Neural progenitor cell (in vitro differentiated cells): ENCODE results near the gene NPTN. TPM values are rescaled to one million over a fixed set of nuclear protein-coding genes. Genes with fewer than 3 reads are reported as not detected.

ENCODE experiments used
- DNase-seq: peaks from one replicate; pipeline ENCODE4 v3.0.0-alpha.2; 2016; ENCODE audit warnings: low spot score
- H2AFZ ChIP-seq: fragments of 200-600 bp; sonication (generic); replicated peaks from 2 replicates; pipeline ENCODE4 v1.6.1; 2016; ENCODE audit warnings: antibody characterized with exemption
- H3F3A ChIP-seq: fragments of 200-600 bp; sonication (generic); 2 replicates; pipeline ENCODE4 v1.6.1; 2016; ENCODE audit warnings: antibody characterized with exemption, low read depth
- H3K27ac ChIP-seq: fragments of 200-600 bp; sonication (generic); 2 replicates; pipeline ENCODE4 v1.5.1; 2016; ENCODE audit warnings: mild to moderate bottlenecking
- H3K27me3 ChIP-seq: fragments of 200-600 bp; sonication (generic); 2 replicates; pipeline ENCODE4 v1.6.1; 2016; ENCODE audit warnings: mild to moderate bottlenecking, moderate library complexity
- H3K36me3 ChIP-seq: fragments of 200-600 bp; sonication (generic); 2 replicates; pipeline ENCODE4 v1.5.1; 2016
- H3K4me1 ChIP-seq: fragments of 200-600 bp; sonication (generic); 2 replicates; pipeline ENCODE4 v1.6.1; 2016; ENCODE audit warnings: mixed run types
- H3K4me2 ChIP-seq: fragments of 200-600 bp; sonication (generic); 2 replicates; pipeline ENCODE4 v1.6.1; 2016
- H3K4me3 ChIP-seq: fragments of 200-600 bp; sonication (generic); 2 replicates; pipeline ENCODE4 v1.5.1; 2016
- H3K79me2 ChIP-seq: fragments of 200-600 bp; sonication (generic); 2 replicates; pipeline ENCODE4 v1.6.1; 2016; ENCODE audit warnings: low read depth
- H3K9ac ChIP-seq: fragments of 200-600 bp; sonication (generic); 2 replicates; pipeline ENCODE4 v1.6.1; 2016
- H3K9me3 ChIP-seq: fragments of 200-600 bp; sonication (generic); 2 replicates; pipeline ENCODE4 v1.5.1; 2016; ENCODE audit warnings: low read depth
- H4K20me1 ChIP-seq: fragments of 200-600 bp; sonication (generic); 2 replicates; pipeline ENCODE4 v1.6.1; 2016; ENCODE audit warnings: low read depth
- H3K27ac Mint-ChIP-seq: 3 replicates; pipeline ENCODE4 v1.8.0; 2021; ENCODE audit warnings: mixed read lengths
- H3K27me3 Mint-ChIP-seq: 2 replicates; pipeline ENCODE4 v1.8.0; 2022; ENCODE audit warnings: low read depth, mild to moderate bottlenecking, inconsistent platforms, moderate library complexity, mixed read lengths; ENCODE audit not compliant: insufficient read depth
- H3K36me3 Mint-ChIP-seq: 3 replicates; pipeline ENCODE4 v1.8.0; 2021; ENCODE audit warnings: mixed read lengths
- H3K4me1 Mint-ChIP-seq: 3 replicates; pipeline ENCODE4 v1.8.0; 2021; ENCODE audit warnings: mixed read lengths
- H3K4me3 Mint-ChIP-seq: 3 replicates; pipeline ENCODE4 v1.8.0; 2021; ENCODE audit warnings: mild to moderate bottlenecking, moderate library complexity, mixed read lengths
- H3K9me3 Mint-ChIP-seq: 3 replicates; pipeline ENCODE4 v1.8.0; 2020; ENCODE audit warnings: mixed read lengths
- CTCF ChIP-seq: fragments of 200-600 bp; sonication (generic); IDR thresholded peaks from 2 replicates; pipeline ENCODE4 v1.5.1; 2017; ENCODE audit warnings: antibody characterized with exemption, mild to moderate bottlenecking
- EZH2 ChIP-seq: fragments of 200-600 bp; sonication (generic); IDR thresholded peaks from 2 replicates; pipeline ENCODE4 v1.6.1; 2017; ENCODE audit warnings: antibody characterized with exemption, mild to moderate bottlenecking, moderate library complexity
- EZH2phosphoT487 ChIP-seq: fragments of 200-600 bp; sonication (generic); IDR thresholded peaks from 2 replicates; pipeline ENCODE4 v1.6.1; 2017; ENCODE audit warnings: antibody characterized with exemption
- total RNA-seq: library from RNA; depleted of rRNA; stranded (reverse); fragments of >200 nt; gene quantifications from 2 replicates; pipeline ENCODE4 v1.2.3, GENCODE V29; 2015; ENCODE audit warnings: low replicate concordance

The NPTN gene
- total RNA-seq, 1 donor from 2014 or later, result 110 TPM

GRCh38 chr15:73600413-73601335 is 32.5 kb downstream of the NPTN start:
- no peak overlapping the region for H2AFZ ChIP-seq
- H3K9ac ChIP-seq, result no peak overlapping the region
- peak overlapping the region; percentile 85 for H3K27ac ChIP-seq
- TF ChIP-seq EZH2phosphoT487 (no peak), EZH2 (no peak), CTCF (no peak)
- peak overlapping the region; percentile 20 for H3K4me3 ChIP-seq
- peak overlapping the region; percentile 72 for H3K4me2 ChIP-seq
- H4K20me1 ChIP-seq, result peaks cover 93% of the 10 kb centered on the region
- H3K36me3 ChIP-seq, result no peaks in the 10 kb centered on the region
- H3K4me3 Mint-ChIP-seq, result no peak overlapping the region
- no peaks in the 10 kb centered on the region for H3K27me3 ChIP-seq
- H3K4me1 ChIP-seq, result peaks cover 81% of the 10 kb centered on the region
- peaks cover 6% of the 10 kb centered on the region for H3K36me3 Mint-ChIP-seq
- peaks cover 100% of the 10 kb centered on the region for H3K79me2 ChIP-seq
- no peaks in the 10 kb centered on the region for H3K9me3 ChIP-seq
- no peaks in the 10 kb centered on the region for H3K27me3 Mint-ChIP-seq
- no peak for DNase-seq
- no peak overlapping the region for H3K27ac Mint-ChIP-seq
- H3F3A ChIP-seq, result peaks cover 50% of the 10 kb centered on the region
- no peaks in the 10 kb centered on the region for H3K9me3 Mint-ChIP-seq
- H3K4me1 Mint-ChIP-seq, result peaks cover 31% of the 10 kb centered on the region

- H2AFZ ChIP-seq, result no peak overlapping the region
- no peak overlapping the region for H3K9ac ChIP-seq
- no peak overlapping the region for H3K27ac ChIP-seq
- Mint-ChIP-seq H3K36me3 (peaks cover 6% of the 10 kb centered on the region), H3K4me3 (no peak overlapping the region), H3K27ac (peak overlapping the region; percentile 3), H3K4me1 (peaks cover 31% of the 10 kb centered on the region), H3K9me3 (no peaks in the 10 kb centered on the region), H3K27me3 (peaks cover under 1% of the 10 kb centered on the region)
- H3F3A ChIP-seq, result peaks cover 50% of the 10 kb centered on the region
- H4K20me1 ChIP-seq, result peaks cover 98% of the 10 kb centered on the region
- no peak for DNase-seq
- no peaks in the 10 kb centered on the region for H3K27me3 ChIP-seq
- no peak overlapping the region for H3K4me3 ChIP-seq
- no peaks in the 10 kb centered on the region for H3K9me3 ChIP-seq
- H3K4me1 ChIP-seq, result peaks cover 81% of the 10 kb centered on the region
- H3K79me2 ChIP-seq, result peaks cover 100% of the 10 kb centered on the region
- H3K4me2 ChIP-seq, result peak overlapping the region; percentile 72
- TF ChIP-seq EZH2 (no peak), EZH2phosphoT487 (no peak), CTCF (no peak)
- H3K36me3 ChIP-seq, result no peaks in the 10 kb centered on the region
Observed at GRCh38 chr15:73599934-73600333, 33.3 kb downstream of the NPTN start.

DNA sequence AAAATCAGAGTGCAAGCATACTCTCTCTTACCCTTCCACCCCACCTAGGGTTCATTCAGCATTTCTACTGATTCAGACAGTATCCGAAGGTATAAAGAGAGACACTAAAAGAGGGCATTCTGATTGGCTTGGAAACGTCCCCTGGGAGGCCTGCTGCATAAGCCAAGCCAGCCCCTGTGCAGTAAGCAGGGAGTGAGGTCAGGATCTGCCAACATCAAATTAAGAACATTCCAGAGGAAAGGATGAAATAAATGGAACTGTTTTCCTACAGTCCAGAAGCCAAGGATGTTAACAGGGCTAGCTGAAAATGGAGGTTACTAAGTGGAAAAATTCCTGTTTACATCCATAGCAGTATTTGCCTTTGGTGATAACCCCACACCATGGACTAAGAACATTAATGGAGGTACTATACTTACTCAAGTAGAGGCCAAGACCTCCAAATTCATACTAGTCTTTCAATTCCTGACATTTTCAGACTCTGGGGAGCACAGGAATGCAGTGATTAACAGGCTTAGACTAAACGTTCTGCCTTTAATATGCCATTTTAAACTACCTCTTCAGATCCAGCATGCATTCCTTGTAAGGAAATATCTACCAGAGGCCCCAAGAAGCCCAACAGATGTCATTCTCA is 34.5 kb downstream of the NPTN start:
- Histone ChIP-seq H3K4me1 (peaks cover 84% of the 10 kb centered on the region), H3K27me3 (no peaks in the 10 kb centered on the region), H3K36me3 (no peaks in the 10 kb centered on the region), H3F3A (peaks cover 46% of the 10 kb centered on the region), H4K20me1 (peaks cover 98% of the 10 kb centered on the region), H3K79me2 (peaks cover 100% of the 10 kb centered on the region), H3K4me2 (peak overlapping the region; percentile 43), H3K9ac (no peak overlapping the region), H3K9me3 (no peaks in the 10 kb centered on the region), H3K27ac (no peak overlapping the region), H3K4me3 (no peak overlapping the region), H2AFZ (no peak overlapping the region)
- Mint-ChIP-seq H3K27me3 (peaks cover 4% of the 10 kb centered on the region), H3K4me1 (peaks cover 33% of the 10 kb centered on the region), H3K36me3 (peaks cover 8% of the 10 kb centered on the region), H3K4me3 (no peak overlapping the region), H3K9me3 (no peaks in the 10 kb centered on the region), H3K27ac (no peak overlapping the region)
- no peak for TF ChIP-seq EZH2phosphoT487
- no peak for TF ChIP-seq CTCF
- no peak for TF ChIP-seq EZH2
- no peak for DNase-seq
